HG03103 (cell line): ENCODE results near the gene ING1.
"Not testable (repeated sequence)": the region's sequence is repeated elsewhere in the genome, so short reads cannot be mapped to it uniquely, and the experiment has no call there.

Source experiments
- ATAC-seq: cut with Tn5 transposase; IDR thresholded peaks from one replicate; pipeline ENCODE4 v1.9.1; 2021; ENCODE audit warnings: low read depth; ENCODE audit not compliant: unreplicated experiment

The ING1 gene

DNA sequence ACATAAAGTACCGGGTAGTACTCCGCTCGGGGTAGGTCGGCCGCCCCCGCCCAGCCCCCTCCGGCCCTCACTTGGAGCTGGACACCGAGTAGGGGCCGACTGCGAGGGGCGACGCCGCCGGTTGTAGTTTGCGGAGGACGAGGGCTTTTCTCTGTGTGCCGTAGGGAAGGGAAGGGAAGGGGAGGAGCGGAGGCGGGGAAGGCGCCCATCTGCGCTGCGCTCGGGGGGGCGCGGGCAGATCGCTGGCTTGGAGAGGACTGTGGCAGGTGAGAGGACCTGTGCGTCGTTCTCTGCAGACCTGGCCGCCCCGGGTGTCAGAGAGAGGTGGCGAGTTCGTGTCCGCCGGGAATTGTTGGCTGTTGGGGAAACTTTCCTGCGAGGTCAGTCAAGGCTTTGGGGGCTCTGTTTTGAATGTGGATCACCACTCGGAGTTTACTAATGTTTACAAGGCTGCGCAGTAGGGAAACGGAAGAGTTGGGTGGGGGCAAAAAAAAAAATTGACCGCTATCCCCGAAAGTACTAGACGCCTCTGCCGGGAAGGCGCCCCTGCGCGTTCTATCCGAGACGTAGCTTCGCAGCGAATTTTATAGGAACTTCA lies 1.4 kb downstream of the ING1 start:
- no peak for ATAC-seq

DNA sequence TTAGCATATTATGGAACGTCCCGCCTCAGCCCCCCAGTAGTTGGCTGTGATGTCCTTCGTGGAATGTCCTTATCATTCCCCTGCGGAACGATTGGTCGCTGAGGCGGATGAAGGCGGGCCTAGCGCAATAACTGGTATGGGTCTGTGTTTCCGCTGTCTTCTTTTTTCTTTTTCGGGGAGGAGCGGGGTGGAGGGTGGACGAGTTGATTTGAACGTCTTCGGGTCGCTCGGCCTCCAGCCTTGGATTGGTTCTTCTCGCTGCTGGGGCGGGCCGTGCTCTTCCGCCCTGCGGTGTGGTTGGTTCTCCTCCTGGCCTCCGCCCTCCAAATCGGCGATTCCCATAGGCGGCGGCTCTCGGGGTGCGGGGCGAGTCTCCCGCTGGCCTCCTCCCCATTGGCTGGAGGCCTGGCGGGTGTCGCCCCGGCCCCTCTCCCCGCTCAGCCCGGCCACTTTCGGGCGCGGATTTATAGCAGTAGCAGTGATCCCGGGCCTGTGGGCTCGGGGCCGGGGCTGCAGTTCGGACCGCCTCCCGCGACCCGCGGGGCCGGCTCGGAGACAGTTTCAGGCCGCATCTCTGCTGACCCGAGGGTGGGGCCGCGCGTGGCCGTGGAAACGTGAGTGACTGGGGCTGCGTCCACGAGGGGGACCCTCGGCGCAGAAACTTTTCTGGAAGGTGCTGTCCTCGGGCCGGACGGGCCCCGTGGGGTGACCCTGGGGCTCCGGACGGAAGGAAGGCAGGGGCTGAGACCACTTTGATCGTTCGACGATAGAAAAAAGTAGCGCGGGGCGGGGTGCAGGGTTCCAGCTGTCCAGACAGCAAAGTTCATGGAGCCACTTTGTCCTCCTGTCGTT lies 2.1 kb downstream of the ING1 start:
- ATAC-seq, result peak; percentile 58

DNA sequence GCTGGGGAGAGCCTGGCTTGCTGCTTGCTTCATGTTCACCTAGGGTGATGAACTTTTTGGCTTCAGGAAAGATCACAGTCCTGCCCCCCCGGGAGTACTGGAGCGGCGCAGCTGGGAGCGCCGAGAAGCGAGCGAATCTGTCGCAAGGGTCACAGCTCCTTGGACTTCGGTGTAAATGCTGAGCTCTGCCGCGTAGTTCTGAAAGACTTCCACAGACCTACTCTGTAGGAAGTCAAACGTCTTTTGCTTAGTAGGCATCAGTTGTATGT lies 2.7 kb downstream of the ING1 start:
- ATAC-seq, result no peak

DNA sequence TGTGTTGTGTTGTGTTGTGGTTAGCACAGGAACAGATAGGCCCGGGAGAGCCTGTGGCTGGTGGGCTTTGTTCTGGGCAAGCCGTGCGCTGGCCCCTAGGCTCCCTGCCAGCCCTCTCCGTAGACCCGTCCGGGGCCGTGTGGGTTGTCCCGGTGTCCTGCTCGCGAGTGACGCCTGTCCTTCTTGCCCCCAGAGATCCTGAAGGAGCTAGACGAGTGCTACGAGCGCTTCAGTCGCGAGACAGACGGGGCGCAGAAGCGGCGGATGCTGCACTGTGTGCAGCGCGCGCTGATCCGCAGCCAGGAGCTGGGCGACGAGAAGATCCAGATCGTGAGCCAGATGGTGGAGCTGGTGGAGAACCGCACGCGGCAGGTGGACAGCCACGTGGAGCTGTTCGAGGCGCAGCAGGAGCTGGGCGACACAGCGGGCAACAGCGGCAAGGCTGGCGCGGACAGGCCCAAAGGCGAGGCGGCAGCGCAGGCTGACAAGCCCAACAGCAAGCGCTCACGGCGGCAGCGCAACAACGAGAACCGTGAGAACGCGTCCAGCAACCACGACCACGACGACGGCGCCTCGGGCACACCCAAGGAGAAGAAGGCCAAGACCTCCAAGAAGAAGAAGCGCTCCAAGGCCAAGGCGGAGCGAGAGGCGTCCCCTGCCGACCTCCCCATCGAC lies 5.7 kb downstream of the ING1 start:
- ATAC-seq, result no peak

DNA sequence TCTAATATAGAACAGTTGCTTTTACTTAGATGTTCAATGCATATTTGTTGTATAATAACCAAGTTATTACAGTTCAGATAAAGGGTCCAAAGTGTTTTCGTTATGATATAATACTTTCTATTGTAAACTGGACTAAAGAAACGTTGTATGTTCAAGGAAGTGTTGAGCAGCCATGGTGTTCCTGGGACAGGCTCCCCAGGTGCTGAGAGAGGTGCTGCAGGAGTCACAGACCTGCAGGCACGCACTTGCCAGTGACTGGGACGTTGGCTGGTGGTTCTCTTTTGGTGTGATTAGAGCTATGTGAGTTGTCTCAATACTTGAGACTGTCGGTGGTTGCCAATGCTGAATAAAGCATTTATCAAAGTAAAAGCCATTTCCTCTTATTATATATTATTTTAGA lies 9.5 kb downstream of the ING1 start:
- ATAC-seq, result no peak

DNA sequence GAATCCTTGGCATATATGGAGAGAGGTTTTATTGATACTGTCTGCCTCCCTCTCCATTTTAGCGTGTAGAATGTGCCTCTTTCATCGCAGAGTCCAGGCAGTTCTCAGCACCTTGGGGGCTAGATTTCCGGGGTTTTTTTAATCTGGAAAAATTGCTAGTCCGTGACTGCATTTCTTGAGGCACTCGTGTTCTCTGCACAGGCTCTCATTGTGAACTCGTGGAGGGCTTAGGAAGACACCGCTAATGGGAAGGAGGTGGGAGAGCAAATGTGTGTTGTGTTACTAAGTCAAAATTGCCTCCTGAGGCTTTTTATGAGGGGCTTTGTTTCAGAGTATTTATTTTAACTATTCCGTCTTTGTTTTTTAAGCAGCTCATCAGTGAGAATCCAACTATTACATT lies 10.1 kb downstream of the ING1 start:
- ATAC-seq, result no peak

DNA sequence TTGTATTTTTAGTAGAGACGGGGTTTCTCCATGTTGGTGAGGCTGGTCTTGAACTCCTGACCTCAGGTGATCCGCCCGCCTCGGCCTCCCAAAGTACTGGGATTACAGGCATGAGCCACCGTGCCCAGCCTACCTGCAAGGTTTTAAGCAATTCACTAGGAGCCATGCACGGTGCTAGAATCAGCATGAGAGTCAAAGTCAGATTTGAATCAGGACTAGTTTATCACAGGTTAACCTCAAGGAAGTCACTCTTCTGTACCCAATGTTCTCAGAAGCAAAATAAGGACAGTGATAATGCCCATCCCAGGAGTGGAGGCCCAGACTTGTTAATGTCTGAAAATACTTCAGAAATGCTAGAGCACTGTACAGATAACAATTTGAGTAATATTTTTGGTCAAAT lies 12.7 kb downstream of the ING1 start:
- not testable (repeated sequence) for ATAC-seq

DNA sequence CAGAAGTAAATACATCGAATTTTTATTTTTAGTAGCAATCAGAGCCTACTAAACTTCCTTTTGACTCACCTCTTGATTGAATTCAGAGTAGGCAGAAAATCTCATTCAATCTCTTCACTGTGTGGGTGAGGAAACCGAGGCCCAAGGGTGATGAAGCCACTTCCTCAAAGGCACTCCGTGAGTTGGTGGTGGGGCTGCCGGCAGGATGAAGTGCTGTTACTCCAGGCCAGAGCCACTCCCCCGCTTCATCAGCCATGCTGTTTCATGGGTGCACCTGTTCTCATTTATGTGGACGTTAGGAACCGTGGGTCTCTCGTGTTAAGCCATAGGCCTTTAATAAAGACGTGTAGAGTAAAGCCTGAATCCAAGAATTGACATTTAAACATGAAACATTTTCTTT lies 13.2 kb downstream of the ING1 start:
- ATAC-seq, result no peak

DNA sequence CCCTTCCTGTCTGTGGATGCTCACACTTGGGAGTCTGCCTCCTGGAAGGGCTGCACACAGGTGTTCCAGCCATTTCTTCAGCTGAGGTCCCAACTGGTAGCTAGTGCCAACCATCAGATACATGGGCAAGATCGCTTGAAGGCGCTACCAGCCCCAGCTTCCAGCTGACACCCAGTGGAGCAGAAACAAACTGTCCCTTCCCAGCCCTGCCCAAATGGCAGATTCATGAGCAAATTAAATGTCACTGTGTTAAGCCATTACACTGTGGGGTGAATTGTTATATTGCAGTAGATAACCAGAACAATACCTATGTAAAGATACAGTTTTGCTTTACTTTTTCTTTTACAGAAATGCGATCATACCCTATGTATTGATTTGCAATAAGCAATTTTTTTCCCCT lies 17.6 kb downstream of the ING1 start:
- ATAC-seq, result no peak

DNA sequence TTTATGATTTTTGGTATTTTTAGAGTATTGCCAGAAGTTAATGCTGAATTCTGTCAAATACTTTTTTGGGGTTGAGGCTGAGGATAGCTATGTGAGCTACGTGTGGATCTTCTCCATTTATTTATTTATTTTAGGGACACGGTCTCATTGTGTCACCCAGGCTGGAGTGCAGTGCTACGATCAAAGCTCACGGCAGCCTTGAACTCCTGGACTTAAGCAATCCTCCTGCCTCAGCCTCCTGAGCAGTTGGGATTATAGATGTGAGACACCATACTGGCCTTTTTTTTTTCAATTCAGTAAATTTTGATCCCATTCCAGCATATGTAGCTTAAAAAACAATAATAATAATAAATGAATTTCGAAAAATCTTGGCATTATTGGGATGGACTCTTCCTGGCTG lies 21.1 kb downstream of the ING1 start:
- ATAC-seq, result no peak

DNA sequence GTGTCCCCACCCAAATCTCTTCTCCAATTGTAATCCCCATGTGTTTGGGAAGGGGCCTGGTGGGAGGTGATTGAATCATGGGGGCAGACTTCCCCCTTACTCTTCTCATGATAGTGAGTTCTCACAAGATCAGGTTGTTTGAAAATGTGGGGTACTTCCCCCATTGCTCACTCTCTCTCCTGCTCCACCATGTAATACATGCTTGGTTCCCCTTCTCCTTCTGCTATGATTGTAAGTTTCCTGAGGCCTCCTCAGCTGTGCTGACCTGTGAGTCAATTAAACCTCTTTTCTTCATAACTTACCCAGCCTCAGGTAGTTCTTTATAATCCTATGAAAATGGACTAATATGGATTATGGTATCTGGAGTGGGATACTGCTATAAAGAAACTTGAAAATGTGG lies 24.1 kb downstream of the ING1 start:
- ATAC-seq, result no peak

DNA sequence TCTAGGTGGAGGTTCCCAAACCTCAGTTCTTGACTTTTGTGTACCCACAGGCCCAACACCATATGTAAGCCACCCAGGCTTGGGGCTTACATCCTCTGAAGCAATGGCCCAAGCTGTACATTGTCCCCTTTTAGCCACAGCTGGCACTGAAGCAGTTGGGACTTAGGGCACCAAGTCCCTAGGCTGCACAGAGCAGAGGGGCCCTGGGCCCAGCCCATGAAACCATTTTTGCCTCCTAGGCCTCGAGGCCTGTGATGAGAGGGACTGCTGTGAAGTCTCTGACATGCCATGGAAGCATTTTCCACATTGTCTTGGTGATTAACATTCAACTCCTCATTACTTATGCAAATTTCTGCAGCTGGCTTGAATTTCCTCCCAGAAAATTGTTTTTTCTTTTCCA lies 30.2 kb downstream of the ING1 start:
- no peak for ATAC-seq

DNA sequence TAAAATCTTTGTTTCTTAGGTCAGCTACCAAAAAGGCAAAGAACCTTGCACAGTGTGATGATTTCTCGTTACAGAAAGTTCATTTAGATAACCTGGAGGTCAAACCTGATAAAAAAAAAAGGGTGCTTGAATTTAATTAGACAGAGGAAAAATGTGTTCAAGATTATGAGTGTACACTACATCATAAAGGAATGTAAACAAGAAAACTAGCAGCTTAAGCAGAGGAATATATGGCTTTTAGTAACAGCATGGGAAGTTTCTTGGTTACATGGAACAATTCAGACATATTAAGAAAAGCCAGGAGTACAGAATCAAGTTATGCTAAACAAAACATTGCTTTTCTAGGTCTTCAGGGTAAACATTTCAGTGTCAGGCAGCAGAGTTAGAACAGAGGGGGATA lies 32.9 kb downstream of the ING1 start:
- no peak for ATAC-seq

DNA sequence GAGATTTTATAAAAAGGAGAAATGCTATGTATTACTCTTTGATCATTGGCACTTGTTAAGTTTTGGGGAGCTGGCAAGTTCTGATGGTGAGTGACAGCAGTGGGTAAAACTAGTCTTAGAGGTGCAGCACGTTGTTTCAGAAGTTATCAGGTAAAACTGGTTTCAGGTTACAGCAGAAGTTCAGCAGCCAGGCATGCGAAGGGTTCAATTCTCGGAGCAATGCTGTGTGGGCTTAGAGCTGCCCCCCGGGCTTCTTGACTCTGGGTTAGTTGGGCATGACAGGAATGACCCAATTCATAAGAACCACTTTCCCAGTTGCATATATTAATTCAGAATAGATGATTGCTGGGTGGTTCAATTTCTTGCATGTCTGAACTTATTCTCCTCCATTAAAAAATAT lies 34.8 kb downstream of the ING1 start:
- no peak for ATAC-seq

DNA sequence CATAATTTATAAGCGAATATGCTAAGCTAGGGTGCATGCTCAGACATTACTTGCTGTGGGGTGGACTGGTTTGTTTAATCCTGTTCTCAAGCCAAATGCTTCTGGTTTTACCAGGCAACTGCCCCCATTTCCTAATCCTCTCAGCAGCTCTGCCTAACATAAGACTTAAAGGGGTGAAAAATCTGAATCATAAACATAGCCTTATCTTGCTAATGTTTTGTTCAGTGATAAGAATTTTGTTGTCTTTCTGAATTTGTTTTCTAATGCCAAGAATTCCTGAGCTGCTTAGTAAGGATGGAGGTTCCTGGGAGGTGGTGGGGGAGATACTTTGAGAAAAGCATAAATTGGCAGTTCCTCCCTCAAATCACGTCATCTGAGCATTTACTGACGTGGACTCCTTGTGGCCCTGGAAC lies 42.7 kb downstream of the ING1 start:
- ATAC-seq, result no peak

DNA sequence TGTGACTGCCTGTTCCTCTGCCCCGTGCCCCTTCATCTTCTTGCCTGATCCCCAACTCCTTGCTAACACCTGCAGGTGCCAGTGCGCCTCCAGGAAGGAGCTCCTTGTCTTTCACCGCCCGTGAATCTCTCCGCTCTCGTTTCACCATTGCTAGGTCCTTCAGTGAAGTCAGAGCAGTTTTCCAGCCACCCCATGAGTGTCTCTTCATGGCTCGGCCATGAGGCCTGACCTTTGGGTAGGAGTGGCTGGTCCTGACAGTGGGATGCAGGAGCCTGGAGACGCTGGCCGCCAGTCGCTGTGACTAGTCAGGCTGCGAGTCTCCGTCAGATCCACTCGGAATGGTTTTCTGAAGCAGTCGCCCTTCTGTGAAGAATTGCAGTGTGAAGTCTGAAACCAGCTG lies 43.8 kb downstream of the ING1 start:
- no peak for ATAC-seq

DNA sequence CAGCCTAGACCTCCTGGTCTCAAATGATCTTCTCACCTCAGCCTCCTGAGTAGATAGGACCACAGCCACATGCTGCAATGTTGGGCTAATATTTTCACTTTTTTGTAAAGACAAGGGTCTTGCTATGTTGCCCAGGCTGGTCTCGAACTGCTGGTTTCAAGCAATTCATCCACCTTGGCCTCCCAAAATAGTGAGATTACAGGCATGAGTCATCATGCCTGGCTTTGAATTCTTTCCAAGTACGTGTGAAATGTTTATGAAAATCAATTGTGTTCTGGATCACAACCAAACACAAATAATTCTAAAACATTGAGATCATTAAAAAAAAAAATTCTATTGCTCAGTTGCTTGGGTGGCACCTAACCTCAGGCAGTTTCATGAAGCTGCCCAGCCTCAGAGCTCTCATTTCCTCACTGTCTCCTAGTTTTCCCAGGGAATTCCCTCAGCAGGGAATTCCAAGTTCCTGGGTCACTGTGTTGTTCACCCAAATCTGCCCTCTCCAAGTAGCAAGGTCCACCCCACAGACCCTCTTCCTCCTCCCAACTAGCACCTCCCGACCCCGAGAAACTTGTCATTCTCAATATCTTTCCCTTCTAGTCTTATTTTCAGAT lies 44.8 kb downstream of the ING1 start:
- no peak for ATAC-seq

DNA sequence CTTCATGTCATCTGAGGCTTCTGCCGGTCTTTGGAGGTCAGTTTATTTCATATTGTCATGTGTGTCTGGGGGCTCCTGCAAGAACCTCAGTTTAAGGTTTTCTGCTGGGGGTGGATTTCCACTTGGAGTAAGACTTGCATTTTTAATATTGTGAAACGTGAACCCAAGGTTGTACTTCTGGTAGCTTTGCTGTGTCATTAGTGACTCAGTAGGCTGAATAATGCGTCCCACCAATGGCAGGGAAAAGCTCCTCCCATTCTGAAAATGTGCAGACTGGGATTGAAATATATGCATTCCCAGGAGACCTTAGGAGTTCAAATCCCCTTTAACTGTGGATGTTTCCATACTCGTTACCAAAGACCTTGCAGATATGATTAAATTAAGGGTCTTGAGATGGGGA lies 46.2 kb downstream of the ING1 start:
- ATAC-seq, result no peak

DNA sequence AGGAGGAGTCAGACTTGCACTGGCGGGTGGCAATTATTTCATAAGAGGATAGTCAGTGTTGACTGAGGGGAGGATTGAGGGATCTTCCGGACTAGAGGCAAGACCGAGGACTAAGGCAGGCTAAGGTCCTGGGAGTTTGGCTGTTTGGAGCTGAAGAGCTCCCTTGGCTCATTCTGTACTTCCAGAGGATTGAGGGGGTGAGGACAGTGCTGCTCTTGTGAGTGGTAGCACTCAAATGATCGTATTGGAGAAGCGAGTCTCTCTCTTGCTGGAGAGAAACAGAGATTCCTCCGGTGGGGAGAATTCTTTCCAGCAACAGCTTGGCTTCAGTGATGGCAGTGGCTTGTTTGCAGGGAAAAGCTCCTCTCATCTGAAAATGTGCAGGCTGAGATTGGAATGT lies 47.1 kb downstream of the ING1 start:
- ATAC-seq, result no peak

DNA sequence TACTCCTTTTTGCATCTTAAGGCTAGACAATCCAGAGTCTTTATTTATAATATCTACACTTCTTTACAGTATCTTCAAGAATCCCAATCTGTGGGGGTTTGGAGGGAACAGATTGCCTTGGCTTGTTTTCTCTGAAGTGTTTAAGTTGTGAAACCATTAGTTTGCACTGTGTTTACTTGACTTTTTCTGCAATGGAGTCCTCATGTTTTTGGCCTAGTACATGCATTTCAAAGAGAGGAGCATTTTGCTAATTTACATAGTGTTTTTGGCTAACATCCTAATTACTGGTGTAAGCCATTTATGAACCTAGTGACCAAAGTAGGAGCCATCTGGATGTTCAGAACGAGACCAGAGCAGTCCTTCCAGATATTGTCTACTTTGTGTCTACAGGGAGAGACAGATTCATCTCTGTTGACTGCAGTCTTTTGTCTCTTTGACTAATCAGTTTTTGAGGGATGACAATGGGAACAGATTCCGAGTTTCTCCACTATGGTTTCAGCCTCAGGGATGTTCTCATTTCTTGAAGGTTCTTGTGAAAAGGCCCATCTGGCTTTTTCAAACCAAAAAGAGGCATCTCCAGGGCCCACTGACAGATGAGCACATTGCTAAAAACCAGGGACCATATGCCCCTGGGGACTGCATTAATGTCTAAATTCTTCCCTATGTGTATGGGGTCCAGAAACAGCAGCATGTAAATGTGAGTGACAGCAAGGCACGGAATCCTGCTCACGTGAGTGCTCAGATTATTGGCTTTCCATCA lies 53.4 kb downstream of the ING1 start:
- no peak for ATAC-seq

DNA sequence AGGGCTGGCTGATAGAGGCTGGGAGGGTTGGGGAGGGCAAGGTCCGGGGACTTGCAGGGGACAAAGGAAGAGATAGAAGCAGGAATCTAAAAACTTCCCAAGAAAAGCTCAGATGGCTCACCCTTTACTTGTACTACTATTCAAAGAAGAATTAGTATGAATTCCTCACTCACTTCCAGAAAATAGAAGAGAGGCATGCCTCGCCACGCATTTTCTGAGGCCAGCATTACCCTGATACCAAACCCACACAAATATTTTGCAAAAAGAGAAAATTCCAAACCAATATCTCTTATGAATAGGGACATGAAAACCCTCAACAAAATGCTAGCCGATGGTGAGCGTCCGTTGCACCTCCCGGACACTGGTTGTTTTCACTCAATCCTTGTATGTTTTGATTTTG lies 54.0 kb downstream of the ING1 start:
- ATAC-seq, result no peak
